ENCODE measurements around the gene ESD. TPM values are rescaled to one million over a fixed set of nuclear protein-coding genes. Genes with fewer than 3 reads are reported as not detected.

The ESD gene
- total RNA-seq, 1 experiment from 2014 or later, result 78.8 TPM

DNA sequence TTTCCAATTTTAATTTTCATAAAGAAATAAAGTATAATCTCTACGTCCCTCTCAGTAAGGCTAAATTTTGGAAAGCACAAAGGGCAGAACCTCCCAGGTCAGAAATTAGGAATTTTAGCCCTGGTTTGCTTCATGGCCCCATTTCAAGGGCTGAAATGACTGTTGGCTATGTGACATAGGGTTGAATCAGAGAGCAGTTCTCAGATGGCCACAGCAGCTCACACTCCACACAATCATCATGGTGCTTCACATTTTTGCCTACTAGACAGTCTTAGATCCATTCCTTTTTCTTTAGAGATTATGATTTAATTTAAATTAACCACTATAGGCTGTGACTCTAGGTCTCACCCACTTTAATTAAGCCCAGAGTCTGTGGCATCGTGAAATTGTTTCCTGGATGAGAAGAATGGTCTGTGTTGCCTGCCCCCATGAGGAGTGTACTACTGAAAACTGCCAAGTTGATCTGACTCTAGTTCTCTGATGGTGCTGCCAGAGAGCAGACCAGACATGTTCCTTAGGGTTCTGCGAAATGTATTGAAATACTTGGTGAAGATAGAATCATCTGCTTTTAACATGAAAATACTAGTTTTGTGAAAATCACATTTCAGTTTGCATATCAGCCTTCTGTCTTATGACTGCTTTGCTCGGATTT, 57.4 kb downstream of the ESD start:
- H3K27ac ChIP-seq (ENCODE audit: insufficient read length, low read depth, low read length), result no peak overlapping the region
- no peak overlapping the region for H4K8ac ChIP-seq (replicated peaks; ENCODE audit: insufficient read length, low read depth, low read length)
- Mint-ChIP-seq H3K9me3 (no peaks in the 10 kb centered on the region), H3K4me1 (peaks cover 6% of the 10 kb centered on the region in 2 experiments), H3K27me3 (ENCODE audit: low read depth) (no peaks in the 10 kb centered on the region), H3K36me3 (ENCODE audit: insufficient read depth in 1 of 3, low read depth in 3 of 3) (peaks cover 0 to 9% (median 0%) of the 10 kb centered on the region in 3 experiments; a peak in 3 of 7 replicates), H3K4me3 (no peak overlapping the region), H3K27ac (peak overlapping the region in 1 of 3 experiments; percentile 75; a peak in 1 of 7 replicates)
- no peak overlapping the region for H3K4me2 ChIP-seq (ENCODE audit: insufficient read depth, insufficient read length, low read length)
- H2AFZ ChIP-seq (ENCODE audit: low read length), result no peak overlapping the region
- H2BK120ac ChIP-seq (ENCODE audit: low read depth, low read length, poor library complexity, severe bottlenecking), result no peak overlapping the region
- no peaks in the 10 kb centered on the region for H3K23me2 ChIP-seq (ENCODE audit: insufficient read length, low read depth, low read length, poor library complexity, severe bottlenecking)
- H3K79me1 ChIP-seq (ENCODE audit: insufficient read depth, low read depth, low read length, poor library complexity, severe bottlenecking), result no peaks in the 10 kb centered on the region
- no peaks in the 10 kb centered on the region for H3K79me2 ChIP-seq (ENCODE audit: insufficient read depth, low read length)
- H3K4me1 ChIP-seq (ENCODE audit: insufficient read depth, low read length), result no peaks in the 10 kb centered on the region
- H3K27me3 ChIP-seq (ENCODE audit: insufficient read depth, low read length), result no peaks in the 10 kb centered on the region; the same call in 1 of the 2 replicates
- no peak overlapping the region for H2BK20ac ChIP-seq (ENCODE audit: low read depth, low read length, poor library complexity, severe bottlenecking)
- no peak overlapping the region for H3K18ac ChIP-seq (ENCODE audit: insufficient read length, low read depth, low read length)
- no peak overlapping the region for H4K5ac ChIP-seq (ENCODE audit: insufficient read length, low read depth, low read length)
- TF ChIP-seq, protein P1, sequence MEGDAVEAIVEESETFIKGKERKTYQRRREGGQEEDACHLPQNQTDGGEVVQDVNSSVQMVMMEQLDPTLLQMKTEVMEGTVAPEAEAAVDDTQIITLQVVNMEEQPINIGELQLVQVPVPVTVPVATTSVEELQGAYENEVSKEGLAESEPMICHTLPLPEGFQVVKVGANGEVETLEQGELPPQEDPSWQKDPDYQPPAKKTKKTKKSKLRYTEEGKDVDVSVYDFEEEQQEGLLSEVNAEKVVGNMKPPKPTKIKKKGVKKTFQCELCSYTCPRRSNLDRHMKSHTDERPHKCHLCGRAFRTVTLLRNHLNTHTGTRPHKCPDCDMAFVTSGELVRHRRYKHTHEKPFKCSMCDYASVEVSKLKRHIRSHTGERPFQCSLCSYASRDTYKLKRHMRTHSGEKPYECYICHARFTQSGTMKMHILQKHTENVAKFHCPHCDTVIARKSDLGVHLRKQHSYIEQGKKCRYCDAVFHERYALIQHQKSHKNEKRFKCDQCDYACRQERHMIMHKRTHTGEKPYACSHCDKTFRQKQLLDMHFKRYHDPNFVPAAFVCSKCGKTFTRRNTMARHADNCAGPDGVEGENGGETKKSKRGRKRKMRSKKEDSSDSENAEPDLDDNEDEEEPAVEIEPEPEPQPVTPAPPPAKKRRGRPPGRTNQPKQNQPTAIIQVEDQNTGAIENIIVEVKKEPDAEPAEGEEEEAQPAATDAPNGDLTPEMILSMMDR (conservative IDR thresholded peaks at IDR 0.05), result no peak
- WGBS (ENCODE audit: extremely low coverage, insufficient read length, low lambda C conversion rate), result no CpG with 5 or more reads among the region's 4 CpGs
- H3T11ph ChIP-seq (ENCODE audit: low read length), result no peak overlapping the region
- no peak overlapping the region for H2AK5ac ChIP-seq (ENCODE audit: insufficient read length, low read length)
- H3K4ac ChIP-seq (ENCODE audit: low read depth, low read length), result no peak overlapping the region
- no peak overlapping the region for H3K56ac ChIP-seq (ENCODE audit: insufficient read length, low read depth, low read length)
- no peak overlapping the region for H2BK12ac ChIP-seq (ENCODE audit: insufficient read length, low read depth, low read length)
- H2BK15ac ChIP-seq (ENCODE audit: low read depth, low read length), result no peak overlapping the region
- H2BK5ac ChIP-seq (ENCODE audit: insufficient read length, low read length), result no peak overlapping the region
- H3K14ac ChIP-seq (ENCODE audit: insufficient read depth, low read length), result no peak overlapping the region
- H4K91ac ChIP-seq (ENCODE audit: insufficient read length, low read depth, low read length), result no peak overlapping the region
- H3K9ac ChIP-seq (ENCODE audit: extremely low read depth, insufficient read length, low read length), result no peak overlapping the region
- no peaks in the 10 kb centered on the region for H3K9me3 ChIP-seq (ENCODE audit: control insufficient read depth, low read depth, low read length)
- no peak for DNase-seq
- no peak overlapping the region for H3K23ac ChIP-seq (ENCODE audit: insufficient read length, low read depth, low read length)
- H4K20me1 ChIP-seq (ENCODE audit: control insufficient read depth, insufficient read depth, insufficient read length), result no peaks in the 10 kb centered on the region
